Measurements from ENCODE around the gene TAF11L14. TPM values are rescaled to one million over a fixed set of nuclear protein-coding genes. Genes with fewer than 3 reads are reported as not detected.
"Not testable (repeated sequence)": the region's sequence is repeated elsewhere in the genome, so short reads cannot be mapped to it uniquely, and the experiment has no call there.

The TAF11L14 gene
- total RNA-seq, 1 experiment from 2014 or later, result not detected

DNA sequence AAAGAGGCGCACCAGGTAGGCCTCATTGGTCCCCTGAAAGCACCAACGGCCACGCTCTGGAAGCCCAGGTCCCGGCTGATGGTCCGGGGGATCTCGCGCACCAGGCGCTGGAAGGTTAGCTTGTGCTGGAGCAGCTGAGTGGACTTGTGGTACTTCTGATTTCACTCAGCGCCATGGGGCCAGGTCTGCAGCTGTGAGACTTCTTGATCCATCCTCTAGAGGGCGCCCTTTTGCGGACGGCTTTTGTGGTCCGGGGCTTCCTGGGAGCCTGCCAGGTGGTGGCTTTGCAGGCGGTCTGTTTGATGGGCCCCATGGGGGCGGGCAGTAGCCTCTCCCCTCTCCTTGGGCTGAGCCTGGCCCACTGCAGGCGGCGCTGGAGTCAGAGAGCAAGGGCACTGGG is 13.6 kb upstream of the TAF11L14 start:
- H3K27ac ChIP-seq (ENCODE audit: low read length), result no peak overlapping the region
- no peaks in the 10 kb centered on the region for H3K27me3 ChIP-seq (ENCODE audit: control insufficient read depth, insufficient read depth, low read length)
- H3K4me1 ChIP-seq (ENCODE audit: control insufficient read depth, insufficient read depth, low read length), result no peaks in the 10 kb centered on the region
- no TSS peak for BruUV-seq (replicated peaks)
- no peaks in the 10 kb centered on the region for H3K36me3 ChIP-seq (ENCODE audit: control insufficient read depth, insufficient read depth, low read length)
- CTCF ChIA-PET, result no interaction called here
- POLR2A ChIA-PET, result no interaction called here
- no peak for ATAC-seq
- H3K9me3 ChIP-seq (ENCODE audit: control insufficient read depth, insufficient read depth, low read depth, low read length), result no peaks in the 10 kb centered on the region
- DNase-seq (ENCODE audit: low read depth, low spot score), result no peak
- TF ChIP-seq, protein P1, sequence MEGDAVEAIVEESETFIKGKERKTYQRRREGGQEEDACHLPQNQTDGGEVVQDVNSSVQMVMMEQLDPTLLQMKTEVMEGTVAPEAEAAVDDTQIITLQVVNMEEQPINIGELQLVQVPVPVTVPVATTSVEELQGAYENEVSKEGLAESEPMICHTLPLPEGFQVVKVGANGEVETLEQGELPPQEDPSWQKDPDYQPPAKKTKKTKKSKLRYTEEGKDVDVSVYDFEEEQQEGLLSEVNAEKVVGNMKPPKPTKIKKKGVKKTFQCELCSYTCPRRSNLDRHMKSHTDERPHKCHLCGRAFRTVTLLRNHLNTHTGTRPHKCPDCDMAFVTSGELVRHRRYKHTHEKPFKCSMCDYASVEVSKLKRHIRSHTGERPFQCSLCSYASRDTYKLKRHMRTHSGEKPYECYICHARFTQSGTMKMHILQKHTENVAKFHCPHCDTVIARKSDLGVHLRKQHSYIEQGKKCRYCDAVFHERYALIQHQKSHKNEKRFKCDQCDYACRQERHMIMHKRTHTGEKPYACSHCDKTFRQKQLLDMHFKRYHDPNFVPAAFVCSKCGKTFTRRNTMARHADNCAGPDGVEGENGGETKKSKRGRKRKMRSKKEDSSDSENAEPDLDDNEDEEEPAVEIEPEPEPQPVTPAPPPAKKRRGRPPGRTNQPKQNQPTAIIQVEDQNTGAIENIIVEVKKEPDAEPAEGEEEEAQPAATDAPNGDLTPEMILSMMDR (IDR thresholded peaks at IDR 0.05), result peak; percentile 62
- TF ChIP-seq, protein P2, sequence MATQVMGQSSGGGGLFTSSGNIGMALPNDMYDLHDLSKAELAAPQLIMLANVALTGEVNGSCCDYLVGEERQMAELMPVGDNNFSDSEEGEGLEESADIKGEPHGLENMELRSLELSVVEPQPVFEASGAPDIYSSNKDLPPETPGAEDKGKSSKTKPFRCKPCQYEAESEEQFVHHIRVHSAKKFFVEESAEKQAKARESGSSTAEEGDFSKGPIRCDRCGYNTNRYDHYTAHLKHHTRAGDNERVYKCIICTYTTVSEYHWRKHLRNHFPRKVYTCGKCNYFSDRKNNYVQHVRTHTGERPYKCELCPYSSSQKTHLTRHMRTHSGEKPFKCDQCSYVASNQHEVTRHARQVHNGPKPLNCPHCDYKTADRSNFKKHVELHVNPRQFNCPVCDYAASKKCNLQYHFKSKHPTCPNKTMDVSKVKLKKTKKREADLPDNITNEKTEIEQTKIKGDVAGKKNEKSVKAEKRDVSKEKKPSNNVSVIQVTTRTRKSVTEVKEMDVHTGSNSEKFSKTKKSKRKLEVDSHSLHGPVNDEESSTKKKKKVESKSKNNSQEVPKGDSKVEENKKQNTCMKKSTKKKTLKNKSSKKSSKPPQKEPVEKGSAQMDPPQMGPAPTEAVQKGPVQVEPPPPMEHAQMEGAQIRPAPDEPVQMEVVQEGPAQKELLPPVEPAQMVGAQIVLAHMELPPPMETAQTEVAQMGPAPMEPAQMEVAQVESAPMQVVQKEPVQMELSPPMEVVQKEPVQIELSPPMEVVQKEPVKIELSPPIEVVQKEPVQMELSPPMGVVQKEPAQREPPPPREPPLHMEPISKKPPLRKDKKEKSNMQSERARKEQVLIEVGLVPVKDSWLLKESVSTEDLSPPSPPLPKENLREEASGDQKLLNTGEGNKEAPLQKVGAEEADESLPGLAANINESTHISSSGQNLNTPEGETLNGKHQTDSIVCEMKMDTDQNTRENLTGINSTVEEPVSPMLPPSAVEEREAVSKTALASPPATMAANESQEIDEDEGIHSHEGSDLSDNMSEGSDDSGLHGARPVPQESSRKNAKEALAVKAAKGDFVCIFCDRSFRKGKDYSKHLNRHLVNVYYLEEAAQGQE (IDR thresholded peaks at IDR 0.05; ENCODE audit: insufficient read depth in 1 of 2, low read depth in 2 of 2, low read length in 1 of 2), result no peak
- H3K4me3 ChIP-seq (ENCODE audit: low read depth in 2 of 2, low read length in 2 of 2), result no peak overlapping the region
- in situ Hi-C loops (cut with HindIII; ENCODE audit: low pct_unique_long_range_greater_than_20kb, low sequenced_read_pairs) (no loop called here), intact Hi-C loops (cut with micrococcal nuclease; ENCODE audit: unreplicated experiment) (no loop called here)

DNA sequence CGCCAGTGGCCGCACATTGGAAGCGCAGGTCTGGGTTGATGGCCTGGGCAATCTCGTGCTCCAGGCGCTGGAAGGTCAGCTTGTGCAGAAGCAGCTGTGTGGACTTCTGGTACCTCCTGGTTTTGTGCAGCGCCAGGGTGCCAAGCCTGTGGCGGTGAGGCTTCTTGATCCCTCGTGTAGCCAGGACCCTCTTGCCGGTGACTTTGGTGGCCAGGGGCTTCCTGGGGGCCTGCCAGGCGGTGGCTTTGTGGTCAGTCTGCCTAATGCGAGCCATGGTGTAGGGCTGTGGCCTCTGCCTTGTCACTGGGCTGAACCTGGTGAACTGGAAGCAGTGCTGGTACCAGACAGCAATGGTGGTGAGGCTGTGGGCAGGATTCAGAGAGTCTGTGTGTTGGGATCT is 8.6 kb upstream of the TAF11L14 start:
- Histone ChIP-seq H3K4me3 (ENCODE audit: low read depth in 2 of 2, low read length in 2 of 2) (no peak overlapping the region), H3K36me3 (ENCODE audit: control insufficient read depth, insufficient read depth, low read length) (no peaks in the 10 kb centered on the region), H3K4me1 (ENCODE audit: control insufficient read depth, insufficient read depth, low read length) (no peaks in the 10 kb centered on the region), H3K9me3 (ENCODE audit: control insufficient read depth, insufficient read depth, low read depth, low read length) (no peaks in the 10 kb centered on the region), H3K27me3 (ENCODE audit: control insufficient read depth, insufficient read depth, low read length) (no peaks in the 10 kb centered on the region), H3K27ac (ENCODE audit: low read length) (no peak overlapping the region)
- ChIA-PET CTCF (no interaction called here), POLR2A (no interaction called here)
- no peak for ATAC-seq
- BruUV-seq (replicated peaks), result no TSS peak
- DNase-seq (ENCODE audit: low read depth, low spot score), result no peak
- in situ Hi-C loops (cut with HindIII; ENCODE audit: low pct_unique_long_range_greater_than_20kb, low sequenced_read_pairs) (no loop called here), intact Hi-C loops (cut with micrococcal nuclease; ENCODE audit: unreplicated experiment) (no loop called here)
- TF ChIP-seq TCF7L2 (IDR thresholded peaks at IDR 0.05; ENCODE audit: low read depth, low read length), result no peak
- TF ChIP-seq SIN3A (IDR thresholded peaks at IDR 0.05; ENCODE audit: borderline replicate concordance, insufficient read depth, low read depth, low read length), result no peak
- TF ChIP-seq, protein P2 (IDR thresholded peaks at IDR 0.05; ENCODE audit: insufficient read depth in 1 of 2, low read depth in 2 of 2, low read length in 1 of 2), result no peak
- TF ChIP-seq POLR2AphosphoS5 (IDR thresholded peaks at IDR 0.05; ENCODE audit: low read depth, low read length), result no peak
- TF ChIP-seq, protein P1 (IDR thresholded peaks at IDR 0.05), result no peak

DNA sequence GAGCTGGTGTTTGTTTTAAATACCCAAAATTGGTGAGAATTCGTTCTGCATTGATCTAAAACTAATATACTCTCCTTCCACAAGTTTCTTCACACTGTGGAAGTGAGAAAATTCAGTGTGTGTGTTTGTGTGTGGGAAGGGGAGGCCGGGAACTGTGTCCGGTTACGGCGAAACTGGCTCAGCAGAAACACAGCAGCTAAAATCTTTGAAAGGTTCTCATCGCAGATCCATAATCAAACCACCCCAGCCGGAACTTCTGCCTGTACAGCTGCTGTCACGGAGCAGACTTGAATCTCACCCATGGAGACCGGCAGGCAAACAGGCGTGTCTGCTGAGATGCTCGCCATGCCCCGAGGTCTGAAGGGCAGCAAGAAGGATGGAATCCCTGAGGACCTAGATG is 2.5 kb upstream of the TAF11L14 start, which contains the start of gene TAF11L13:
TAF11L13 (plus strand) TSS at position 301 of the 400 bp plus-strand sequence.
- DNase-seq (ENCODE audit: low read depth, low spot score); H3K4me3 ChIP-seq (ENCODE audit: low read depth in 2 of 2, low read length in 2 of 2); POLR2A ChIA-PET; H3K27me3 ChIP-seq (ENCODE audit: control insufficient read depth, insufficient read depth, low read length); H3K36me3 ChIP-seq (ENCODE audit: control insufficient read depth, insufficient read depth, low read length); H3K27ac ChIP-seq (ENCODE audit: low read length); ATAC-seq; H3K4me1 ChIP-seq (ENCODE audit: control insufficient read depth, insufficient read depth, low read length); in situ Hi-C loops (cut with HindIII; ENCODE audit: low pct_unique_long_range_greater_than_20kb, low sequenced_read_pairs); H3K9me3 ChIP-seq (ENCODE audit: control insufficient read depth, insufficient read depth, low read depth, low read length); intact Hi-C loops (cut with micrococcal nuclease; ENCODE audit: unreplicated experiment); BruUV-seq (replicated peaks); CTCF ChIA-PET: not testable (repeated sequence)

DNA sequence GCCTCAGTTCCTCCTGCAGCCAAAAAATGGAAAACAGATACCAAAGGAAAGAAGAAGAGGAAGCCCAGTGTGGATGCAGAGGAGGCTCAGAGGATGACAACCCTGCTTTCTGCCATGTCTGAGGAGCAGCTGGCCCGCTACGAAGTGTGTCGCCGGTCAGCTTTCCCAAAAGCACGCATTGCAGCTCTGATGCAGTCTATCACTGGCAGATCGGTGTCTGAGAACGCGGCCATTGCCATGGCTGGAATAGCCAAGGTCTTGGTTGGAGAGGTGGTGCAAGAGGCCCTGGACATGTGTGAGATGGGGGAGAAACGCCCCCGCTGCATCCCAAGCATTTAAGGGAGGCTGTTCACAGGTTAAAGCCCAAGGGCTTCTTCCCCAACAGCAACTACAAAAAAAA is 15.0 kb downstream of the TAF11L14 start:
- H3K9me3 ChIP-seq (ENCODE audit: control insufficient read depth, insufficient read depth, low read depth, low read length); H3K27me3 ChIP-seq (ENCODE audit: control insufficient read depth, insufficient read depth, low read length); DNase-seq (ENCODE audit: low read depth, low spot score); in situ Hi-C loops (cut with HindIII; ENCODE audit: low pct_unique_long_range_greater_than_20kb, low sequenced_read_pairs); BruUV-seq (replicated peaks); CTCF ChIA-PET; H3K4me1 ChIP-seq (ENCODE audit: control insufficient read depth, insufficient read depth, low read length); intact Hi-C loops (cut with micrococcal nuclease; ENCODE audit: unreplicated experiment); H3K27ac ChIP-seq (ENCODE audit: low read length); H3K36me3 ChIP-seq (ENCODE audit: control insufficient read depth, insufficient read depth, low read length); ATAC-seq; POLR2A ChIA-PET; H3K4me3 ChIP-seq (ENCODE audit: low read depth in 2 of 2, low read length in 2 of 2): not testable (repeated sequence)

Data from Panc1 (cell line).